ENCODE measurements around the gene SMIM3.
"Not testable (repeated sequence)": the region's sequence is repeated elsewhere in the genome, so short reads cannot be mapped to it uniquely, and the experiment has no call there.

DNA sequence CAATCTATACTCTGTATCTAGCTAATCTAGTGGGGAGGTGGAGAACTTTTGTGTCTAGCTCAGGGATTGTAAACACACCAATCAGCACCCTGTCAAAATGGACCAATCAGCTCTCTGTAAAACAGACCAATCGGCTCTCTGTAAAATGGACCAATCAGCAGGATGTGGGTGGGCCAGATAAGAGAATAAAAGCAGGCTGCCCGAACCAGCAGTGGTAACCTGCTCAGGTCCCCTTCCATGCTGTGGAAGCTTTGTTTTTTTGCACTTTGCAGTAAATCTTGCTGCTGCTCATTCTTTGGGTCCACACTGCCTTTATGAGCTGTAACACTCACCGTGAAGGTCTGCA is 67.7 kb downstream of the SMIM3 start, which contains the start of gene IRGM:
- TF ChIP-seq, protein P1, sequence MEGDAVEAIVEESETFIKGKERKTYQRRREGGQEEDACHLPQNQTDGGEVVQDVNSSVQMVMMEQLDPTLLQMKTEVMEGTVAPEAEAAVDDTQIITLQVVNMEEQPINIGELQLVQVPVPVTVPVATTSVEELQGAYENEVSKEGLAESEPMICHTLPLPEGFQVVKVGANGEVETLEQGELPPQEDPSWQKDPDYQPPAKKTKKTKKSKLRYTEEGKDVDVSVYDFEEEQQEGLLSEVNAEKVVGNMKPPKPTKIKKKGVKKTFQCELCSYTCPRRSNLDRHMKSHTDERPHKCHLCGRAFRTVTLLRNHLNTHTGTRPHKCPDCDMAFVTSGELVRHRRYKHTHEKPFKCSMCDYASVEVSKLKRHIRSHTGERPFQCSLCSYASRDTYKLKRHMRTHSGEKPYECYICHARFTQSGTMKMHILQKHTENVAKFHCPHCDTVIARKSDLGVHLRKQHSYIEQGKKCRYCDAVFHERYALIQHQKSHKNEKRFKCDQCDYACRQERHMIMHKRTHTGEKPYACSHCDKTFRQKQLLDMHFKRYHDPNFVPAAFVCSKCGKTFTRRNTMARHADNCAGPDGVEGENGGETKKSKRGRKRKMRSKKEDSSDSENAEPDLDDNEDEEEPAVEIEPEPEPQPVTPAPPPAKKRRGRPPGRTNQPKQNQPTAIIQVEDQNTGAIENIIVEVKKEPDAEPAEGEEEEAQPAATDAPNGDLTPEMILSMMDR (IDR thresholded peaks at IDR 0.05; ENCODE audit: insufficient read depth, low read length, poor library complexity, severe bottlenecking) = not testable (repeated sequence)
- TF ChIP-seq EZH2phosphoT487 (conservative IDR thresholded peaks at IDR 0.05; ENCODE audit: low read length) = not testable (repeated sequence)
